IMR-90 (cell line): ENCODE data around the gene PPIA. TPM values are rescaled to one million over a fixed set of nuclear protein-coding genes. Genes with fewer than 3 reads are reported as not detected.

ENCODE experiments used
- ATAC-seq: fragments of 200-7000 bp; cut with Tn5 transposase; 2 replicates; pipeline ENCODE4 v1.9.1; 2020; ENCODE audit warnings: low read depth, mild to moderate bottlenecking, moderate library complexity
- BruUV-seq: library from RNA; stranded (reverse); fragments of 400-500 nt; replicated peaks from 2 replicates; lab custom pipeline; 2021; lab: Mats Ljungman, UMichigan
- CTCF ChIA-PET: fragments of 300-600 bp; formaldehyde crosslinking; extraction: SDS; loops from one replicate; lab custom pipeline; 2021; ENCODE audit warnings: antibody characterized with exemption; lab: Yijun Ruan, JAX
- POLR2A ChIA-PET: fragments of 300-600 bp; sonication (Branson Sonifier 250); formaldehyde crosslinking; loops from one replicate; lab custom pipeline; 2022; ENCODE audit warnings: antibody characterized with exemption; ENCODE audit not compliant: unreplicated experiment; lab: Charles Lee
- DNase-seq: peaks from one replicate; pipeline ENCODE4 v3.0.0; 2013
- H2AFZ ChIP-seq: replicated peaks from 2 replicates; pipeline ENCODE3; 2013; ENCODE audit warnings: low read length, mild to moderate bottlenecking; ENCODE audit not compliant: poor library complexity
- H2AK5ac ChIP-seq: 2 replicates; pipeline ENCODE4 v1.6.1; 2013; ENCODE audit warnings: low read depth, low read length, inconsistent platforms
- H2AK9ac ChIP-seq: replicated peaks from 2 replicates; pipeline ENCODE3; 2013; ENCODE audit warnings: mild to moderate bottlenecking, low read depth, low read length, moderate library complexity; ENCODE audit not compliant: poor library complexity
- H2BK120ac ChIP-seq: 2 replicates; pipeline ENCODE4 v1.6.1; 2013; ENCODE audit warnings: low read depth, low read length, inconsistent platforms
- H2BK15ac ChIP-seq: 3 replicates; pipeline ENCODE4 v1.6.1; 2013; ENCODE audit warnings: low read depth, low read length, inconsistent platforms
- H2BK20ac ChIP-seq: 2 replicates; pipeline ENCODE4 v1.6.1; 2013; ENCODE audit warnings: low read depth, mild to moderate bottlenecking, inconsistent platforms, low read length, moderate library complexity
- H2BK5ac ChIP-seq: 2 replicates; pipeline ENCODE4 v1.6.1; 2013; ENCODE audit warnings: mild to moderate bottlenecking, low read depth, low read length, inconsistent platforms; ENCODE audit not compliant: poor library complexity, severe bottlenecking
- H3K14ac ChIP-seq: replicated peaks from 2 replicates; pipeline ENCODE4 v1.6.1; 2013; ENCODE audit warnings: low read depth, low read length, inconsistent platforms
- H3K18ac ChIP-seq: 2 replicates; pipeline ENCODE4 v1.6.1; 2013; ENCODE audit warnings: low read depth, low read length, control low read depth
- H3K23ac ChIP-seq: 2 replicates; pipeline ENCODE4 v1.6.1; 2013; ENCODE audit warnings: low read depth, low read length, inconsistent platforms
- H3K27ac ChIP-seq: 2 replicates; pipeline ENCODE4 v1.5.1; 2013; ENCODE audit warnings: mild to moderate bottlenecking, control low read depth, low read length; ENCODE audit not compliant: insufficient read depth
- H3K27me3 ChIP-seq: 2 replicates; pipeline ENCODE4 v1.6.1; 2013; ENCODE audit warnings: low read length; ENCODE audit not compliant: control insufficient read depth, insufficient read depth
- H3K36me3 ChIP-seq: 2 replicates; pipeline ENCODE4 v1.6.1; 2013; ENCODE audit warnings: low read length, mixed read lengths; ENCODE audit not compliant: control insufficient read depth, insufficient read depth
- H3K4ac ChIP-seq: 2 replicates; pipeline ENCODE4 v1.6.1; 2013; ENCODE audit warnings: low read depth, low read length, inconsistent platforms
- H3K4me1 ChIP-seq: 2 replicates; pipeline ENCODE4 v1.6.1; 2013; ENCODE audit warnings: low read length, mixed read lengths; ENCODE audit not compliant: control insufficient read depth, insufficient read depth
- H3K4me2 ChIP-seq: 2 replicates; pipeline ENCODE4 v1.6.1; 2013; ENCODE audit warnings: low read depth, mild to moderate bottlenecking, control low read depth, low read length, moderate library complexity
- H3K4me3 ChIP-seq: 2 replicates; pipeline ENCODE4 v1.5.1; 2013; ENCODE audit warnings: low read depth, mild to moderate bottlenecking, control low read depth, low read length, moderate library complexity; ENCODE audit not compliant: insufficient read depth
- H3K56ac ChIP-seq: 2 replicates; pipeline ENCODE4 v1.6.1; 2013; ENCODE audit warnings: low read length, inconsistent platforms; ENCODE audit not compliant: insufficient read depth; ENCODE audit errors: extremely low read depth
- H3K79me1 ChIP-seq, 2 experiments: 2 replicates each; pipeline ENCODE4 v1.6.1; 2013; ENCODE audit warnings: low read length in 2 of 2, inconsistent platforms in 1 of 2, low read depth in 1 of 2
- H3K9ac ChIP-seq: 2 replicates; pipeline ENCODE4 v1.6.1; 2013; ENCODE audit warnings: low read depth, low read length, control low read depth
- H3K9me1 ChIP-seq: 2 replicates; pipeline ENCODE4 v1.6.1; 2013; ENCODE audit warnings: low read length, inconsistent platforms; ENCODE audit not compliant: insufficient read depth
- H3K9me3 ChIP-seq: 2 replicates; pipeline ENCODE4 v1.6.1; 2013; ENCODE audit warnings: low read length; ENCODE audit not compliant: control insufficient read depth, insufficient read depth
- H4K20me1 ChIP-seq: 2 replicates; pipeline ENCODE4 v1.6.1; 2013; ENCODE audit warnings: low read length, inconsistent platforms; ENCODE audit not compliant: insufficient read depth
- H4K5ac ChIP-seq: 2 replicates; pipeline ENCODE4 v1.6.1; 2013; ENCODE audit warnings: mild to moderate bottlenecking, low read depth, low read length, control low read depth
- H4K8ac ChIP-seq, 2 experiments: 2 replicates each; pipeline ENCODE4 v1.6.1; 2013; ENCODE audit warnings: low read depth in 2 of 2, low read length in 2 of 2, control low read depth in 1 of 2, inconsistent platforms in 1 of 2
- H4K91ac ChIP-seq: 2 replicates; pipeline ENCODE4 v1.6.1; 2013; ENCODE audit warnings: low read depth, low read length, inconsistent platforms; ENCODE audit not compliant: insufficient read depth
- BHLHE40 ChIP-seq: fragments of 150-350 bp; IDR thresholded peaks from 2 replicates; pipeline ENCODE4 v1.6.1; 2016; ENCODE audit warnings: mild to moderate bottlenecking, low read depth, low read length
- CHD1 ChIP-seq: IDR thresholded peaks from 2 replicates; pipeline ENCODE4 v1.6.1; 2012; ENCODE audit warnings: low read depth, low read length, improper control_type of control experiment
- MAFK ChIP-seq: IDR thresholded peaks from 2 replicates; pipeline ENCODE4 v1.6.1; 2012; ENCODE audit warnings: low read depth, low read length, improper control_type of control experiment
- MXI1 ChIP-seq: IDR thresholded peaks from 2 replicates; pipeline ENCODE4 v1.6.1; 2012; ENCODE audit warnings: low read depth, mild to moderate bottlenecking, low read length, moderate library complexity, borderline replicate concordance
- RCOR1 ChIP-seq: IDR thresholded peaks from 2 replicates; pipeline ENCODE4 v1.6.1; 2012; ENCODE audit warnings: mild to moderate bottlenecking, low read length, improper control_type of control experiment; ENCODE audit not compliant: insufficient replicate concordance
- SMC3 ChIP-seq: fragments of 150-350 bp; IDR thresholded peaks from 2 replicates; pipeline ENCODE4 v1.6.1; 2016; ENCODE audit warnings: low read depth, mild to moderate bottlenecking, antibody characterized with exemption, low read length, moderate library complexity
- WGBS, 2 experiments: methylation state at CpG; one replicate each; pipeline versions ENCODE4 v1.1.5 to v1.1.7; 2013; ENCODE audit warnings: missing lambda C conversion rate in 2 of 2; ENCODE audit not compliant: insufficient read length in 1 of 2; ENCODE audit errors: extremely low coverage in 2 of 2; 5-methylcytosine and 5-hydroxymethylcytosine counted together
- dilution Hi-C: fragments of 300-500 bp; cut with HindIII; formaldehyde crosslinking; loops from one replicate; pipeline ENCODE4 v1.14.3; 2018; ENCODE audit warnings: low sequenced_read_pairs; ENCODE audit not compliant: unreplicated experiment
- in situ Hi-C: fragments of 300-500 bp; cut with MboI; formaldehyde crosslinking; loops from 3 replicates; pipeline ENCODE4 v1.14.3; 2019; ENCODE audit warnings: low sequenced_read_pairs, inconsistent platforms, mixed read lengths
- intact Hi-C: fragments of 100-400 bp; cut with micrococcal nuclease; formaldehyde crosslinking; loops from 2 replicates; pipeline ENCODE4 v1.10.0; 2022
- polyA plus RNA-seq, 3 experiments: library from polyadenylated mRNA; depleted of rRNA; stranded (reverse); fragments of >200 nt; gene quantifications; 2 replicates each; pipeline ENCODE4 v1.2.3, GENCODE V29; 2012; ENCODE audit warnings: low replicate concordance in 1 of 3
- total RNA-seq: library from RNA; depleted of rRNA; stranded (reverse); fragments of >200 nt; gene quantifications from 2 replicates; pipeline ENCODE4 v1.2.3, GENCODE V29; 2012

PPIA gene
- total and polyA plus RNA-seq, 2 of the 4 experiments (the other 2 are of a cell fraction) = 3,396 to 4,883 TPM

DNA sequence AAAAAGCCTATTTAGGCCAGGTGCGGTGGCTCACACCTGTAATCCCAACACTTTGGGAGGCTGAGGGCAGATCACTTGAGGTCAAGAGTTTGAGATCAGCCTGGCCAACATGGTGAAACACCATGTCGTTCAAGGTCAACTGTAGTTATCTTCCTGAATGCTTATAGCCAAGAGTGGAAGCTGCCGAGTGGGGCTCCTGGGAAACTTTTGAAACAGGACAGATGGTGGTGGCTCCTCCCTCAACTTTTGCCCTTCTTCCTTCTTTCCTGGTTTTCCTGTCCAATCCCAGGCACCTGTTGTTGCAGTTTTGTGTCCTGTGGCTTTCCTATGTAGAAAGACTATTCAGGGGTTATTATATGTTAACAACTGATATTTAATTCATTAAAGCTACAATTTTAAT lies 8.7 kb upstream of the PPIA start:
- Histone ChIP-seq H3K18ac (no peak overlapping the region), H3K9me1 (peaks cover 3% of the 10 kb centered on the region; the same call in 1 of the 2 replicates), H3K36me3 (no peaks in the 10 kb centered on the region), H3K4me3 (no peak overlapping the region), H2BK5ac (no peak overlapping the region), H3K14ac (no peak overlapping the region), H4K8ac (no peak overlapping the region), H4K5ac (no peak overlapping the region), H3K9me3 (peaks cover 6% of the 10 kb centered on the region), H3K27me3 (peaks cover 2% of the 10 kb centered on the region; the same call in 1 of the 2 replicates), H3K23ac (no peak overlapping the region), H3K56ac (no peak overlapping the region), H2BK20ac (no peak overlapping the region), H2BK15ac (no peak overlapping the region), H2AK5ac (no peak overlapping the region), H2AFZ (no peak overlapping the region), H4K91ac (no peak overlapping the region), H2BK120ac (no peak overlapping the region), H3K4me1 (peaks cover 5% of the 10 kb centered on the region), H3K9ac (no peak overlapping the region), H3K27ac (no peak overlapping the region), H3K79me1 (no peaks in the 10 kb centered on the region), H3K4ac (no peak overlapping the region), H3K4me2 (no peak overlapping the region), H2AK9ac (no peak overlapping the region), H4K20me1 (no peaks in the 10 kb centered on the region)
- POLR2A ChIA-PET = no interaction called here
- ATAC-seq (no peak), DNase-seq (no peak)
- TF ChIP-seq RCOR1 (no peak), MXI1 (no peak), BHLHE40 (no peak), MAFK (no peak), CHD1 (no peak), SMC3 (no peak)
- no CpG with 5 or more reads among the region's 3 CpGs for WGBS, 2 experiments
- dilution Hi-C loops (no loop called here), intact Hi-C loops (no loop called here), in situ Hi-C loops (no loop called here)
- BruUV-seq = no TSS peak
- CTCF ChIA-PET = no interaction called here
